Right atrium auricular region (tissue), 2 donors: ENCODE results near the gene RNF212B. TPM values are rescaled to one million over a fixed set of nuclear protein-coding genes. Genes with fewer than 3 reads are reported as not detected.
"Not testable (repeated sequence)": the region's sequence is repeated elsewhere in the genome, so short reads cannot be mapped to it uniquely, and the experiment has no call there.

ENCODE experiments used
- DNase-seq: peaks from one replicate; pipeline ENCODE4 v3.0.0-alpha.2; 2019; ENCODE audit warnings: low spot score
- H3K27ac ChIP-seq, 2 donors: fragments of 200-600 bp; sonication (generic); 1 replicate in 1 of 2; 2 replicates in 1 of 2; pipeline ENCODE4 v1.5.1; 2016 to 2019
- H3K27me3 ChIP-seq, 2 donors: fragments of 200-600 bp; sonication (generic); one replicate each; pipeline versions ENCODE4 v1.5.1 to v1.6.0; 2017 to 2019
- H3K36me3 ChIP-seq: fragments of 200-600 bp; sonication (generic); one replicate; pipeline ENCODE4 v1.5.1; 2016
- H3K4me1 ChIP-seq, 2 donors: fragments of 200-600 bp; sonication (generic); one replicate each; pipeline versions ENCODE4 v1.5.1 to v1.6.0; 2017 to 2019
- H3K4me3 ChIP-seq, 2 donors: fragments of 200-600 bp; sonication (generic); 1 replicate in 1 of 2; 2 replicates in 1 of 2; pipeline ENCODE4 v1.5.1; 2017 to 2019; ENCODE audit warnings: mild to moderate bottlenecking in 1 of 2, moderate library complexity in 1 of 2
- H3K9me3 ChIP-seq, 2 donors: fragments of 200-600 bp; sonication (generic); one replicate each; pipeline ENCODE4 v1.5.1; 2019
- total RNA-seq, 2 donors: library from RNA; depleted of rRNA; stranded (reverse); fragments of >200 nt; gene quantifications; one replicate each; pipeline ENCODE4 v1.1.0, GENCODE V29; 2016
- TF ChIP-seq, protein P1 (sequence below), 2 donors: fragments of 200-600 bp; sonication (generic); IDR thresholded peaks; one replicate each; pipeline ENCODE4 v1.5.1; 2019; ENCODE audit warnings: antibody characterized with exemption in 2 of 2

The RNF212B gene
- total RNA-seq, 2 donors from 2014 or later, result not detected

DNA sequence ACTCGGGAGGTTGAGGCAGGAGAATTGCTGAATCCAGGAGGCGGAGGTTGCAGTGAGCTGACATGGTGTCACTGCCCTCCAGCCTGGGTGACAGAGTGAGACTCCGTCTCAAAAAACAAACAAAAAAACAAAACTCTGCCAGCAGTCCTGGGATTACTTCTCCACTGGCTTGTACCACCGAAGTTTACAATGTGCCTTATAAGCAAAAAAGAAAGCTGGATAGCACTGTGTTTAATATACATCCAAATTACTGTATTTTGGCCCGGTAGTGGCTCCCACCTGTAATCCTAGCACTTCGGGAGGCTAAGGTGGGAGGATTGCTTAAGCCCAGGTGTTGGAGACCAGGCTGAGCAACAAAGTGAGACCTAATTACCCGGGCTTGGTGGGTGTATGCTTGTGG is 31.5 kb downstream of the RNF212B start:
- no peaks in the 10 kb centered on the region for H3K36me3 ChIP-seq
- H3K9me3 ChIP-seq, result no peaks in the 10 kb centered on the region

DNA sequence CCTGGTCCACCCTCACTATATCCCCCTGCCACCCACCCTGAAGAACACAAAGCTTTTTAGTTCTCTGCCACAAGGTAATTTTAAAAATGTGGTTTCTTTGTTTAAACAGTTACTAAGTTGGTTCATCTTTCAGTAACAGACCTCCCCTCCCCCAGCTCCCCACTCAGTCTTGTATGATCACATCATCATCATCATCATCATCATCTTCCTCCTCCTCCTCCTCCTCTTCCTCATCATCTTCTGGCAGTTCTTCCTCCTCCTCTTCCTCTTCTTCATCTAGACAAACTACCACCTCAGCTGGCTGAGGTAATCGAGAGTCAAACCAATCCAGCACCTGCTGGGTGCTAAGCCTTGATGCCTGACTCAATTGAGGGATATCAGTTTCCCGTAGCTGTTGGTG is 37.7 kb downstream of the RNF212B start:
- Histone ChIP-seq H3K4me3 (no peak overlapping the region), H3K27me3 (no peaks in the 10 kb centered on the region), H3K27ac (no peak overlapping the region), H3K4me1 (peaks cover 0 to 8% of the 10 kb centered on the region in 2 donors), H3K9me3 (no peaks in the 10 kb centered on the region), H3K36me3 (peaks cover 11% of the 10 kb centered on the region)
- TF ChIP-seq, protein P1, sequence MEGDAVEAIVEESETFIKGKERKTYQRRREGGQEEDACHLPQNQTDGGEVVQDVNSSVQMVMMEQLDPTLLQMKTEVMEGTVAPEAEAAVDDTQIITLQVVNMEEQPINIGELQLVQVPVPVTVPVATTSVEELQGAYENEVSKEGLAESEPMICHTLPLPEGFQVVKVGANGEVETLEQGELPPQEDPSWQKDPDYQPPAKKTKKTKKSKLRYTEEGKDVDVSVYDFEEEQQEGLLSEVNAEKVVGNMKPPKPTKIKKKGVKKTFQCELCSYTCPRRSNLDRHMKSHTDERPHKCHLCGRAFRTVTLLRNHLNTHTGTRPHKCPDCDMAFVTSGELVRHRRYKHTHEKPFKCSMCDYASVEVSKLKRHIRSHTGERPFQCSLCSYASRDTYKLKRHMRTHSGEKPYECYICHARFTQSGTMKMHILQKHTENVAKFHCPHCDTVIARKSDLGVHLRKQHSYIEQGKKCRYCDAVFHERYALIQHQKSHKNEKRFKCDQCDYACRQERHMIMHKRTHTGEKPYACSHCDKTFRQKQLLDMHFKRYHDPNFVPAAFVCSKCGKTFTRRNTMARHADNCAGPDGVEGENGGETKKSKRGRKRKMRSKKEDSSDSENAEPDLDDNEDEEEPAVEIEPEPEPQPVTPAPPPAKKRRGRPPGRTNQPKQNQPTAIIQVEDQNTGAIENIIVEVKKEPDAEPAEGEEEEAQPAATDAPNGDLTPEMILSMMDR (IDR thresholded peaks at IDR 0.05), result no peak
- DNase-seq, result no peak

More for the DNA sequence above, 31.5 kb downstream of the RNF212B start:
- TF ChIP-seq, protein P1 (IDR thresholded peaks at IDR 0.05), result no peak
- no peak overlapping the region for H3K27ac ChIP-seq
- H3K27me3 ChIP-seq, result no peaks in the 10 kb centered on the region
- no peak for DNase-seq
- H3K4me3 ChIP-seq, result no peak overlapping the region
- no peaks in the 10 kb centered on the region for H3K4me1 ChIP-seq

DNA sequence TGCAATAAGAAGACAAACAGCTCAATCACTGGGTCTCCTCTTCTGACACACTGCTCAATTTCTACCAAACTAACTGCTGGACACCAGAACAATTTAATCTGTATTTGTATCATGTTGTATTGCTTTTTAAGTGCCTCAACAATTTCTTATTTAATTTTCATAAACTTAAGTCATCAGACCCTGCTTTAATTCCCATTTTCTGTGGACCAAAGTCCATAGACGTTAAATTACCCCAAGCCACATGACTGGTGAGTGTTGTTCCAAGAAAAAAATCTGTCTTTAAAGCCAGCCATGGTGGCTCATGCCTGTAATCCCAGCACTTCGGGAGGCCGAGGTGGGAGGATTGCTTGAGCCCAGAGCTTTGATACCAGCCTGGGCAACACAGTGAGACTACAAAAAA is 39.5 kb downstream of the RNF212B start:
- Histone ChIP-seq H3K4me1 (peaks cover 0 to 8% of the 10 kb centered on the region in 2 donors), H3K27me3 (no peaks in the 10 kb centered on the region), H3K9me3 (no peaks in the 10 kb centered on the region), H3K36me3 (peaks cover 11% of the 10 kb centered on the region), H3K4me3 (no peak overlapping the region), H3K27ac (no peak overlapping the region)
- TF ChIP-seq, protein P1 (IDR thresholded peaks at IDR 0.05), result no peak
- no peak for DNase-seq

DNA sequence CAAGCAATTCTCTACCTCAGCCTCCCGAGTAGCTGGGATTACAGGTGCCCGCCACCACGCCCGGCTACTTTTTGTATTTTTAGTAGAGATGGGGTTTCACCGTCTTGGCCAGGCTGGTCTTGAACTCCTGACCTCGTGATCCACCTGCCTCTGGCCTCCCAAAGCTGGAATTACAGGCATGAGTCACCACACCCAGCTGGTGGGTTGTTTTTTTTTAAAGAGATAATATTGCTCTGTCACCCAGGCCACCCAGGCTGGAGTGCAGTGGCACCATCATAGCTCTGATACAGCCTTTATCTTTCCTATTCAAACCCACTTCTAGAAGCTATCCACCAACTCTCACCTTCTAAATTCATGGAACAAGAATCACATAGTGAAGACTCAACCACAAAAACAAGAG is 40.2 kb downstream of the RNF212B start:
- not testable (repeated sequence) for H3K4me3 ChIP-seq, H3K4me1 ChIP-seq, H3K9me3 ChIP-seq, DNase-seq, H3K27ac ChIP-seq, H3K27me3 ChIP-seq
- H3K36me3 ChIP-seq, result peaks cover 11% of the 10 kb centered on the region

DNA sequence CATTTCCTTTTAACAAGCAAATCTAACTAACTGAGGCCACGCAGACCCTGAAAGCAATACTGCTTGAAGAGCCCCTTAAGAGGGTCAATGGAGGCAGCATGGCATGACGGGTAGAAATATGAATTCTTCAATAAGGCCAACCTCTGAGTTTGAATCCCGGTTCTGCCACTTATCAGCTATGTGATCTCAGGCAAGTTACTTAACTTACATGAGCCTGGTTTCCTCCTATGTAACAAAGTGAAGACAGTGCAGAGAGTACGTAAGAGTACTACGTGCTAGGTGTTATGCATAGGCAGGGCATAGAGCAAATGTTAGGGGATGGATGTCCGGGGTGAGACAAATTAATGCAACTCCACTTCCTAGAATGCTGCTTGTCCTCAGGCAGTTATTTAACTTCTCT is 43.5 kb downstream of the RNF212B start:
- TF ChIP-seq, protein P1 (IDR thresholded peaks at IDR 0.05), result no peak
- no peak overlapping the region for H3K4me3 ChIP-seq
- no peaks in the 10 kb centered on the region for H3K9me3 ChIP-seq
- H3K36me3 ChIP-seq, result peaks cover 5% of the 10 kb centered on the region
- H3K27ac ChIP-seq, result no peak overlapping the region
- H3K4me1 ChIP-seq, result peaks cover 0 to 29% of the 10 kb centered on the region in 2 donors
- DNase-seq, result no peak
- no peaks in the 10 kb centered on the region for H3K27me3 ChIP-seq

DNA sequence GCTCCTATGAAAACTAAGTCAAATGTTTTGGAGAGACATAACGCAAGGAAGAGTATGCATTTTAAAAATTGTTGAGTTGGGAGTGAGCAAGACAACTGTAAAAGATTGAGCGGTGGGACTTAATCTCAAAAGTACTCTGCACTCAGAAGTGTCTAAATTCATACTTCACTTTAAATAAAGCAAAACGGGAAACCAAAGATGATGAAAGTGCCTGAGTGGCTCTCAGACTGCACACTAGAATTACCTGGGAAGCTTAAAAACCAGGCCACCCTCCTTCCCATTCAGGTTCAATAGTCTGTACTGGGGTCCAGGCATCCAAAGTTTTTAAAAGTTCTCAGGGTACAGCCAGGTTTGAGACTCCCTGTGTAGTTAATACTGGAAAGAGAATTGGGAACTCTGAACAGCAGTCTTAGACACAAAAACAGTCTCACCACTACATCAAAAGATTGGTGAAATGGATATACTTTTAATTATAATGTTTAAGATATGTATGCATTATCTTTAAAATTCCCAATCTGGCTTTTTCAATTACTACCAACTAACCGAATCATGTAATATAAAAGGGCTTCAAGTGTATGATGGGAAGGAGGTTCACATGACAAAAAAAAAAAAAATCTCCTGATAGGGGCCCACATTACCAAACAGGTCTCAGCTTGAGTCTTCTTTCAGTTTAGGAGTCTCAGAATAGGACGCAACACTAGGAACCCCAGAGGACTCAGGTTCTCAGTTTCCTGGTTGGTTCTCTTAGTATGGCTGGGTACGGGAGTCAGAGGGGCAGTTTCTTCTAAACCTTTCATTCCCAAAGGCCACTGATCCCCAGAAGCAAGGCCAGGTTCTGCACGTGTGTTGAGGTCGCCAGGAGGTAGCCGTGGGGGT is 47.2 kb downstream of the RNF212B start:
- H3K27ac ChIP-seq, result peak overlapping the region; percentile 96 to 99
- H3K4me1 ChIP-seq, result peaks cover 0 to 33% of the 10 kb centered on the region in 2 donors
- TF ChIP-seq, protein P1 (IDR thresholded peaks at IDR 0.05), result no peak
- H3K9me3 ChIP-seq, result no peaks in the 10 kb centered on the region
- no peaks in the 10 kb centered on the region for H3K36me3 ChIP-seq
- H3K27me3 ChIP-seq, result no peaks in the 10 kb centered on the region
- H3K4me3 ChIP-seq, result peak overlapping the region; percentile 85 to 98
- no peak for DNase-seq
